OCI-LY7 (cell line): ENCODE data around the gene RAB21. TPM values are rescaled to one million over a fixed set of nuclear protein-coding genes. Genes with fewer than 3 reads are reported as not detected.

Source experiments
- BruUV-seq: library from RNA; stranded (reverse); fragments of 400-500 nt; replicated peaks from 2 replicates; lab custom pipeline; 2021; lab: Mats Ljungman, UMichigan
- CTCF ChIA-PET: fragments of 300-600 bp; sonication (Branson Sonifier 250); formaldehyde crosslinking; loops from one replicate; lab custom pipeline; 2022; ENCODE audit warnings: antibody characterized with exemption; ENCODE audit not compliant: unreplicated experiment; lab: Charles Lee
- POLR2A ChIA-PET: fragments of 300-600 bp; sonication (Branson Sonifier 250); formaldehyde crosslinking; loops from one replicate; lab custom pipeline; 2022; ENCODE audit warnings: antibody characterized with exemption; lab: Charles Lee
- DNase-seq: peaks from one replicate; pipeline ENCODE4 v3.0.0-alpha.2; 2015; ENCODE audit warnings: low spot score
- H2AFZ ChIP-seq: fragments of 200-600 bp; sonication (generic), shearing (Covaris generic); 2 replicates; pipeline ENCODE4 v1.6.1; 2014; ENCODE audit warnings: mild to moderate bottlenecking, antibody characterized with exemption, low read length, moderate library complexity
- H3K27ac ChIP-seq: fragments of 200-600 bp; sonication (generic); 2 replicates; pipeline ENCODE4 v1.5.1; 2014; ENCODE audit warnings: mixed run types, low read depth, mild to moderate bottlenecking, moderate library complexity, low read length, inconsistent platforms; ENCODE audit not compliant: poor library complexity, severe bottlenecking
- H3K36me3 ChIP-seq: fragments of 200-600 bp; sonication (generic); 2 replicates; pipeline ENCODE4 v1.6.1; 2014; ENCODE audit warnings: mild to moderate bottlenecking, antibody characterized with exemption, low read length, moderate library complexity, mixed read lengths; ENCODE audit not compliant: insufficient read depth
- H3K4me1 ChIP-seq: fragments of 200-600 bp; sonication (generic); 2 replicates; pipeline ENCODE4 v1.5.1; 2014; ENCODE audit warnings: mild to moderate bottlenecking, low read length; ENCODE audit not compliant: insufficient read depth, poor library complexity, severe bottlenecking
- H3K4me2 ChIP-seq: fragments of 200-600 bp; sonication (generic); 2 replicates; pipeline ENCODE4 v1.6.1; 2014; ENCODE audit warnings: mild to moderate bottlenecking, low read length
- H3K4me3 ChIP-seq: fragments of 200-600 bp; sonication (generic); 2 replicates; pipeline ENCODE4 v1.5.1; 2014; ENCODE audit warnings: mild to moderate bottlenecking, low read depth, low read length; ENCODE audit not compliant: poor library complexity, severe bottlenecking
- H3K79me2 ChIP-seq: fragments of 200-600 bp; sonication (generic); 2 replicates; pipeline ENCODE4 v1.6.1; 2016; ENCODE audit warnings: low read depth, mild to moderate bottlenecking, low read length, moderate library complexity, mixed read lengths; ENCODE audit not compliant: insufficient read depth
- H3K9me2 ChIP-seq: fragments of 200-600 bp; sonication (generic); 2 replicates; pipeline ENCODE4 v1.6.1; 2016; ENCODE audit warnings: mild to moderate bottlenecking, low read length, mixed read lengths; ENCODE audit not compliant: insufficient read depth
- H3K9me3 ChIP-seq: fragments of 200-600 bp; sonication (generic); 2 replicates; pipeline ENCODE4 v1.6.1; 2014; ENCODE audit warnings: mild to moderate bottlenecking, mixed run types, low read length, mixed read lengths
- H4K20me1 ChIP-seq: fragments of 200-600 bp; sonication (generic); 2 replicates; pipeline ENCODE4 v1.6.1; 2014; ENCODE audit warnings: mild to moderate bottlenecking, antibody characterized with exemption, low read length, moderate library complexity, mixed read lengths; ENCODE audit not compliant: insufficient read depth
- EZH2phosphoT487 ChIP-seq: fragments of 200-600 bp; sonication (generic); IDR thresholded peaks from 2 replicates; pipeline ENCODE4 v1.6.1; 2018; ENCODE audit warnings: low read depth, borderline replicate concordance, mild to moderate bottlenecking, mixed run types, antibody characterized with exemption, low read length, moderate library complexity, mixed read lengths
- intact Hi-C: fragments of 100-400 bp; cut with micrococcal nuclease; formaldehyde crosslinking; loops from one replicate; pipeline ENCODE4 v1.10.0; 2022; ENCODE audit not compliant: unreplicated experiment
- total RNA-seq, 2 experiments: library from RNA; depleted of rRNA in 1 of 2; stranded (reverse); fragments of >200 nt in 1 of 2; shearing (Covaris generic) in 1 of 2; gene quantifications; 2 replicates each; pipeline ENCODE4 v1.2.3, GENCODE V29; 2014 to 2022
- TF ChIP-seq, protein P1 (sequence below): fragments of 200-600 bp; sonication (generic); conservative IDR thresholded peaks from 2 replicates; pipeline ENCODE4 v1.5.1; 2014; ENCODE audit warnings: mild to moderate bottlenecking, antibody characterized with exemption, low read length, moderate library complexity, mixed read lengths

RAB21 gene
- total RNA-seq, 2 experiments from 2014 or later: 18.2 to 46.6 TPM

DNA sequence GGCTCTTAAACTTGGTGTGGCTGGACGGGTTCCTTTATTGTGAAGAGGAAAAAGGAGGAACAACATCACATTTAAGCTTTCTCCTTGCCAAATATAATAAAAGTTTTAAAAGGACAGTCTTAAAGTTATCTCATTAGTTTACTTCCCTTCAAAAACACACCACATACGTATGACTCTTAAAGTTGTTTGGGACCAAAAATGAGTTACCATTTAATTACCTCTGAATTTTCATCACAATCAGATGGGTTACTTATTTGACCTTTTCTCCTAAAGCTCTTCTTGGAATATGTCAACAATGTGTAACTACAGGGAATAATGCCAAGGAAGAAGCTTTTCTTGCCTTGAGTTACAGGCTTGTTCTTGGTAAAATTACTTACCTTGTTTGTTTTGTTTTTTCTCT lies 16.4 kb downstream of the RAB21 start:
- Histone ChIP-seq H3K4me3 (no peak overlapping the region), H3K9me3 (peaks cover 13% of the 10 kb centered on the region; the same call in 1 of the 2 replicates), H3K79me2 (peaks cover 58% of the 10 kb centered on the region), H3K4me2 (no peak overlapping the region), H3K4me1 (no peaks in the 10 kb centered on the region), H3K27ac (no peak overlapping the region), H2AFZ (no peak overlapping the region), H3K36me3 (peaks cover 83% of the 10 kb centered on the region), H4K20me1 (peaks cover 6% of the 10 kb centered on the region; the same call in 1 of the 2 replicates), H3K9me2 (no peaks in the 10 kb centered on the region)
- ChIA-PET CTCF (no interaction called here), POLR2A (interaction anchor here (1.1 kb wide), 1 partner anchor 8 kb away, joined by 3 read pairs; no protein-coding TSS in a partner anchor)
- no TSS peak for BruUV-seq
- TF ChIP-seq, protein P1, sequence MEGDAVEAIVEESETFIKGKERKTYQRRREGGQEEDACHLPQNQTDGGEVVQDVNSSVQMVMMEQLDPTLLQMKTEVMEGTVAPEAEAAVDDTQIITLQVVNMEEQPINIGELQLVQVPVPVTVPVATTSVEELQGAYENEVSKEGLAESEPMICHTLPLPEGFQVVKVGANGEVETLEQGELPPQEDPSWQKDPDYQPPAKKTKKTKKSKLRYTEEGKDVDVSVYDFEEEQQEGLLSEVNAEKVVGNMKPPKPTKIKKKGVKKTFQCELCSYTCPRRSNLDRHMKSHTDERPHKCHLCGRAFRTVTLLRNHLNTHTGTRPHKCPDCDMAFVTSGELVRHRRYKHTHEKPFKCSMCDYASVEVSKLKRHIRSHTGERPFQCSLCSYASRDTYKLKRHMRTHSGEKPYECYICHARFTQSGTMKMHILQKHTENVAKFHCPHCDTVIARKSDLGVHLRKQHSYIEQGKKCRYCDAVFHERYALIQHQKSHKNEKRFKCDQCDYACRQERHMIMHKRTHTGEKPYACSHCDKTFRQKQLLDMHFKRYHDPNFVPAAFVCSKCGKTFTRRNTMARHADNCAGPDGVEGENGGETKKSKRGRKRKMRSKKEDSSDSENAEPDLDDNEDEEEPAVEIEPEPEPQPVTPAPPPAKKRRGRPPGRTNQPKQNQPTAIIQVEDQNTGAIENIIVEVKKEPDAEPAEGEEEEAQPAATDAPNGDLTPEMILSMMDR: no peak
- no peak for TF ChIP-seq EZH2phosphoT487
- intact Hi-C loops: no loop called here
- no peak for DNase-seq

DNA sequence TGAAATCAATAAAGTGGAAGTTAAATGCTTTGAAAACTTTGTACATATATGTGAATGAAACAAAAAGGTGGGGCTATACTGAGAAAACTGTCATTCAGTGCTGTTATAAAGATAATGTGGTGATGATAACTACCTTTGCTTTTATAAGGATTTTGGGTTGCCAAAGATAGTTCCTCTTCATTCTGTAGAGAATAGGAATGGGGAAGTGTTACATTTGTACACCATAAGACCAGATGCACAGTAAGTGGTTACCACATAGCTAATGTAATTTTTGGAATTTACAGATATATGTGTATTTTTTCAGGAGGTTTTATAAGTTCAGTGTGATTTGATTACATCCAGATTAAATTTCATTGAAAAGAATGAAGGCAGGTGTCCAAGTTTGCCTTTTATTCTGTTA lies 18.1 kb downstream of the RAB21 start:
- CTCF ChIA-PET: no interaction called here
- DNase-seq: no peak
- Histone ChIP-seq H4K20me1 (no peaks in the 10 kb centered on the region), H3K4me1 (no peaks in the 10 kb centered on the region), H3K9me3 (peaks cover 1% of the 10 kb centered on the region; the same call in 1 of the 2 replicates), H3K9me2 (no peaks in the 10 kb centered on the region), H3K79me2 (peaks cover 41% of the 10 kb centered on the region), H3K36me3 (peaks cover 78% of the 10 kb centered on the region), H2AFZ (no peak overlapping the region), H3K4me3 (no peak overlapping the region), H3K27ac (no peak overlapping the region), H3K4me2 (no peak overlapping the region)
- POLR2A ChIA-PET: interaction anchor here (0.7 kb wide), 1 partner anchor 21 kb away, joined by 3 read pairs; no protein-coding TSS in a partner anchor
- TF ChIP-seq EZH2phosphoT487: no peak
- TF ChIP-seq, protein P1: no peak
- no TSS peak for BruUV-seq
- intact Hi-C loops: no loop called here

DNA sequence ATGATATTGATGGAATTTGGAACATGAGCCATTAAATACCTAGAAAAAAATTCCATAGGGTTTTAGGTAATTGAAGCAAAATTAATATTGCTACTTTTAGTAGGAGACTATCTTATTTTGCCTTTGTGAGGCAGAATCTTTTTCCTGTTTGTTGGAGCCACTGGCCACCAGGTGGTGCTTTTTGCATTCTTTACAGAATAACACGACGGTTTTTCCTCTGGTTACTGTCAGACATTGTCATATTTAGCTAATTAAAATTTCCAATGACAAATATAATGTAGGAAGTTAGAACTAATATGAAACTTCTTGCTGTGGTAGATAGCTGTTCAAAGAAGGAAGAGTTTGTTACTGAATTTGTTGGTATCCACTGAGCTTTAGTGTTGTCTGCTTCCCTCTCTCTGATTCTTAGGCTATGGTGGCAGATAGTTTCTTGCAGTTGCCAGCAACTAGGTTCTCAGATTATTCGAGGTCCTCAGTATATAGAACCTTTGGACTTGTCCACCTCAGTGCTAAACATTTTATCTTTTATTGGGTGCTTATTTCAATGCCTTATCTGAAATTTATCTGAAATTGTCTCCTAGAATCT lies 25.7 kb downstream of the RAB21 start:
- TF ChIP-seq, protein P1: peak; percentile 97
- no peak for TF ChIP-seq EZH2phosphoT487
- POLR2A ChIA-PET: interaction anchor here (0.5 to 1.4 kb wide), 5 partner anchors 9 to 66 kb away, joined by 3 to 5 read pairs (median 3); no protein-coding TSS in a partner anchor
- H2AFZ ChIP-seq: no peak overlapping the region
- no peak overlapping the region for H3K4me3 ChIP-seq
- H3K9me3 ChIP-seq: no peaks in the 10 kb centered on the region
- peaks cover 70% of the 10 kb centered on the region for H3K36me3 ChIP-seq
- intact Hi-C loops: loop anchor here (2.0 to 5.0 kb wide), 2 partner anchors 57 to 158 kb away; partner anchors contain the start of genes TBC1D15 and TPH2
- no peaks in the 10 kb centered on the region for H4K20me1 ChIP-seq
- BruUV-seq: no TSS peak
- no peaks in the 10 kb centered on the region for H3K4me1 ChIP-seq
- no peak overlapping the region for H3K4me2 ChIP-seq
- H3K9me2 ChIP-seq: no peaks in the 10 kb centered on the region
- DNase-seq: peak; percentile 55
- CTCF ChIA-PET: no interaction called here
- no peaks in the 10 kb centered on the region for H3K79me2 ChIP-seq
- no peak overlapping the region for H3K27ac ChIP-seq
